Suprapubic skin (tissue), 4 donors: ENCODE results near the gene ERF. TPM values are rescaled to one million over a fixed set of nuclear protein-coding genes. Genes with fewer than 3 reads are reported as not detected.
A peak's percentile ranks its signal among the peaks of the same experiment; 100 is the strongest.
"Not testable (repeated sequence)": the region's sequence is repeated elsewhere in the genome, so short reads cannot be mapped to it uniquely, and the experiment has no call there.

Experiments
- DNase-seq, 2 donors: peaks; one replicate each; pipeline ENCODE4 v3.0.0-alpha.2; 2019; ENCODE audit warnings: low spot score in 2 of 2
- H3K27ac ChIP-seq: fragments of 200-600 bp; sonication (generic); one replicate; pipeline ENCODE4 v1.5.1; 2019
- H3K27me3 ChIP-seq: fragments of 200-600 bp; sonication (generic); one replicate; pipeline ENCODE4 v1.5.1; 2019
- H3K36me3 ChIP-seq: fragments of 200-600 bp; sonication (generic); one replicate; pipeline ENCODE4 v1.5.1; 2019
- H3K4me1 ChIP-seq: fragments of 200-600 bp; sonication (generic); one replicate; pipeline ENCODE4 v1.5.1; 2019
- H3K4me3 ChIP-seq: fragments of 200-600 bp; sonication (generic); one replicate; pipeline ENCODE4 v1.5.1; 2019; ENCODE audit warnings: mild to moderate bottlenecking
- H3K9me3 ChIP-seq: fragments of 200-600 bp; sonication (generic); one replicate; pipeline ENCODE4 v1.5.1; 2019
- CTCF ChIP-seq, 2 donors: fragments of 200-600 bp in 1 of 2; fragments of 450-650 bp in 1 of 2; sonication (generic) in 1 of 2; IDR thresholded peaks; one replicate each; pipeline ENCODE4 v1.5.1; 2016 to 2019; ENCODE audit warnings: antibody characterized with exemption in 2 of 2, mild to moderate bottlenecking in 1 of 2, moderate library complexity in 1 of 2
- EP300 ChIP-seq: sonication (generic); formaldehyde crosslinking; IDR thresholded peaks from one replicate; pipeline ENCODE4 v1.6.1; 2017; ENCODE audit warnings: antibody characterized with exemption
- POLR2A ChIP-seq, 2 donors: fragments of 450-650 bp; IDR thresholded peaks; one replicate each; pipeline ENCODE4 v1.6.1; 2017; ENCODE audit warnings: antibody characterized with exemption in 2 of 2, mild to moderate bottlenecking in 2 of 2, moderate library complexity in 2 of 2
- POLR2AphosphoS5 ChIP-seq, 3 donors: sonication (generic); formaldehyde crosslinking; IDR thresholded peaks; one replicate each; pipeline ENCODE4 v1.6.1; 2017; ENCODE audit warnings: antibody characterized with exemption in 3 of 3
- WGBS: methylation state at CpG from one replicate; pipeline ENCODE4 v1.1.5; 2018; 5-methylcytosine and 5-hydroxymethylcytosine counted together
- total RNA-seq, 4 donors: library from RNA; depleted of rRNA; stranded (reverse); fragments of >200 nt; gene quantifications; one replicate each; pipeline ENCODE4 v1.1.0, GENCODE V29; 2016

The ERF gene
- total RNA-seq, 4 donors from 2014 or later, result 36.8 to 49.5 (median 45.8) TPM

DNA sequence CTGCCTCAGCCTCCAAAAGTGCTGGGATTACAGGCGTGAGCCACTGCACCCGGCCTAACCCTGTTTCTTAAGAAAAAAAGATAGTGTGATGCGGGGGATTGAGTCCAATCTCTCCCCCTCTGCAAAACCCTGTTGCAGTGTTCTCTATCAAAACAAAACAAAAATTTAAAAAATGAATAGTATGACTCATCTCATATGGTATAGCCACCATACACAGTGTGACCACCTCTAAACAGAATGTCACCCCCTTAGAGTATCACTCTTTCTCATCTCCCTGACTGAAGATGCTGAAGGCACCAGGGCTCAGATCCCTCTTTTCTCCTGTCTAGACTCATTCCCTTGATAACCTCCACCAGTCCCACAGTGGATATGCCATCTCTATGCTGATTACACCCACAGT, 6.8 kb upstream of the ERF start:
- DNase-seq, result no peak
- Histone ChIP-seq H3K27ac (no peak overlapping the region), H3K27me3 (no peaks in the 10 kb centered on the region), H3K36me3 (no peaks in the 10 kb centered on the region), H3K9me3 (no peaks in the 10 kb centered on the region), H3K4me3 (no peak overlapping the region), H3K4me1 (peaks cover under 1% of the 10 kb centered on the region)
- TF ChIP-seq CTCF (IDR thresholded peaks at IDR 0.05), result no peak
- TF ChIP-seq EP300, result no peak
- no peak for TF ChIP-seq POLR2AphosphoS5 (IDR thresholded peaks at IDR 0.05)
- no peak for TF ChIP-seq POLR2A (IDR thresholded peaks at IDR 0.05)
- 97% methylated on average over 3 of the region's 3 CpGs for WGBS

DNA sequence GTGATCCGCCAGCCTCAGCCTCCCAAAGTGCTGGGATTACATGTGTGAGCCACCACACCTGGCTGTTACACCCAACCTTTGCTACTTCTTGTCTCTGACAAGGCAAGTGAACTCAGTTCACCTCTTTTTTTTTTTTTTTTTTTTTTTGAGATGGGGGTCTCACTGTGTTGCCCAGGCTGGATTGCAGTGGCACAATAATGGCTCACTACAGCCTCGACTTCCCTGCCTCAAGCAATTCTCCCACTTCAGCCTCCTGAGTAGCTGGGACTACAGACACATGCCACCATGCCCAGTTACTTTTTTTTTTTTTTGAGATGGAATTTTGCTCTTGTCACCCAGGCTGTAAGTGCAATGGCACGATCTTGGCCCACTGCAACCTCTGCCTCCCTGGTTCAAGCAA, 2.9 kb upstream of the ERF start:
- not testable (repeated sequence) for H3K4me3 ChIP-seq, H3K9me3 ChIP-seq, DNase-seq, H3K27me3 ChIP-seq, H3K36me3 ChIP-seq, H3K27ac ChIP-seq
- peaks cover 25% of the 10 kb centered on the region for H3K4me1 ChIP-seq
- WGBS, result 85% methylated on average over 3 of the region's 3 CpGs

DNA sequence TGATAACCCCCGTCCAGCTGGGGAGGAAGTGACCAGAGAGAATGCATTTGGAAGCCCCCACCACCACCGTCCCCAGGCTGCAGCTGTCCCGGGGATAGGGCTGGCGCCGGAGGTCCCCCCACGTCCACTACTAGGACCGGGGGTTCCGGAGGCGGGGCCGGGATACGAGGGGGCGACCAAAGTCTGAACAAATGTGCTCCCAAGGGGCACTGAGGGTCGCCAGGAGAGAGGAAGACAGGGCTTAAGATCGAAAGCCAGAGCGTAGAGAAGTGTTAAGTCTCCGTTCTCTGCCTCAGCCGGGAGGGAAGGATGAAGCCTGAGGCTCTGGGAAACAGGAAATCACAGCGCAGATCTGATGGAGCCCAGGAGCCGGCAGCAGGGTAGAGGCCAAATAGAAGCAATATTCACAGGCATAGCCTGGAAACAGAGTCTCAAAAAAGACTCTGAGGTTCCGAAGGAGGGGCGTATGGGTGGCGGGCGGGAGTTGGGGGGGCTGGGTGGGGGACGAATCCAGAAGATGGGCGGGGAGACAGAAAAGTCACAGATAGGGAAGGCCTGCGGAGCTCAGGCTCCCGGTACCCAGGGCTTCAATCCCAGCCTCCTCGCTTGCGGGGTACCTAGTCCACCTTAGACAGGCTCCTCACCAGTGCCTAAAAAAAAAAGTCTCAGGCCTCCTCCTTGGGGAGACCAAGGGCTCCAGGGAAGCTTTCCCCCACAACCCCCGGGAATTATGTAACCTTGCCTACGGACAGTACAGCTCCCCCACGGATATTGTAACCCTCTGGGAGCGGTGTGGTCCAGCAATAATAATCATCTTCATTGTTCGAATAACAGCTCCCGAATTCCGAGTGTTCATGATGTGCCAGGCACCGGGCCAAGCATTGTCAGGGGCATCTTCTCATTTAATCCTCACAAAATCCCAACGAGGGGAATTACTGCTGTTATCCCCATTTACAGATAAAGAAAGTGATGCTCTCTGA, 1.1 kb upstream of the ERF start:
- DNase-seq, result peak in 1 of 2 donors; percentile 82
- Histone ChIP-seq H3K4me3 (peak overlapping the region; percentile 85), H3K27me3 (no peaks in the 10 kb centered on the region), H3K4me1 (peaks cover 43% of the 10 kb centered on the region), H3K9me3 (no peaks in the 10 kb centered on the region), H3K36me3 (no peaks in the 10 kb centered on the region), H3K27ac (peak overlapping the region; percentile 97)
- 13% methylated on average over 33 of the region's 38 CpGs for WGBS
- TF ChIP-seq CTCF (IDR thresholded peaks at IDR 0.05) (no peak), POLR2A (IDR thresholded peaks at IDR 0.05) (no peak), EP300 (no peak), POLR2AphosphoS5 (IDR thresholded peaks at IDR 0.05) (no peak)

DNA sequence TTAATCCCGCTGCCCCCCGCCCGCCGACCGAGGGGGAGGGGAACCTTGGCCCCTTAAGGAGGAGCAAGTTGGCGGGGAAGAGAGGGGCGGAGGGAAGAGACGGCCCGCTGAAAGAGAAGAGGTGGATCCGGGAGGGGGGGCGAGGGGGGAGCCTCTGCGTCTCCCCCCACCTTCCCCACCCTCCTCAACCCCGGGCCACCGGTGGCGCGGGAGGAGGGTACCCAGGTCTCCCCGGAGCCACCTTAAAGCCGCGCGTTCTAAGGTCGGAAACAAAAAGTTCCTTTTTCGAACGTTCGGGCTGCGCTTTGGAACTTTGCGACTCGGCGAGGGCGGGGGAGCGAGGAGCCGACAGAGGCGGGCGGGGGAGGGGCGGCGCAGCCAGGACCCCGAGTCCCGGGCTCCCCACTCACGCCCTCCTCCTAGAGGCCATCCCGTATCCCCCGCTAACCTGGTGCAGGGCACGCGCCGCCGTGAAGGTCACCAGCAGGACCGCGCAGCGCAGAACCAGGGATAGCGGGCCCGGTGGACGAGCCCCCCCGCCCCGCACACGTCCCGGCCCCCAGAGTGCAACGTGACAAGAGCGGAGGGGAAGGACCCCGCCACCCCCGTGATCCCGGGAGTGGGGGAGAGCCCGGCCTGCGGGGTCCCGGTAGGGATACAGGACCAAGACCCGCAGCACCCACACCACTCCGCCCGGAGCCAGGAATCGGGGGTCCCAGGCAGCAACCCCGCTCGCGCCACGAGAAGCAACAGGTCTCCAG, 659 bp downstream of the ERF start:
- peak overlapping the region; percentile 85 for H3K4me3 ChIP-seq
- H3K27me3 ChIP-seq, result no peaks in the 10 kb centered on the region
- H3K36me3 ChIP-seq, result peaks cover 5% of the 10 kb centered on the region
- WGBS, result 0% methylated on average over 12 of the region's 70 CpGs
- DNase-seq, result peak in 1 of 2 donors; percentile 88
- no peaks in the 10 kb centered on the region for H3K9me3 ChIP-seq
- peaks cover 61% of the 10 kb centered on the region for H3K4me1 ChIP-seq
- peak overlapping the region; percentile 97 for H3K27ac ChIP-seq
- TF ChIP-seq EP300, result no peak
- no peak for TF ChIP-seq POLR2AphosphoS5 (IDR thresholded peaks at IDR 0.05)
- TF ChIP-seq CTCF (IDR thresholded peaks at IDR 0.05), result no peak
- no peak for TF ChIP-seq POLR2A (IDR thresholded peaks at IDR 0.05)

- WGBS, result 1% methylated on average over 30 of the region's 71 CpGs
- no peak for TF ChIP-seq EP300
- peak in 1 of 2 donors; percentile 22 for TF ChIP-seq POLR2A (IDR thresholded peaks at IDR 0.05)
- peak overlapping the region; percentile 85 for H3K4me3 ChIP-seq
- no peaks in the 10 kb centered on the region for H3K9me3 ChIP-seq
- peaks cover 13% of the 10 kb centered on the region for H3K36me3 ChIP-seq
- H3K27me3 ChIP-seq, result no peaks in the 10 kb centered on the region
- peaks cover 67% of the 10 kb centered on the region for H3K4me1 ChIP-seq
- peak overlapping the region; percentile 97 for H3K27ac ChIP-seq
- DNase-seq, result peak; percentile 88 to 89
These were observed 1.5 kb downstream of the ERF start for GRCh38 chr19:42253245-42254088.
